A549 (cell line): Measurements from ENCODE around the gene TNNI2.

Source experiments
- CEBPB ChIP-seq, 2 experiments: fragments of >200 bp in 1 of 2; sonication (Bioruptor Twin) in 1 of 2; formaldehyde crosslinking in 1 of 2; IDR thresholded peaks; 2 replicates each; pipeline ENCODE4 v1.6.1; 2012 to 2016
- KDM1A ChIP-seq: fragments of 200-600 bp; sonication (generic); IDR thresholded peaks from 2 replicates; pipeline ENCODE4 v1.6.1; 2016; ENCODE audit warnings: low read depth, mild to moderate bottlenecking
- MAFK ChIP-seq: fragments of 450-650 bp; IDR thresholded peaks from 2 replicates; pipeline ENCODE4 v1.6.1; 2014; ENCODE audit not compliant: partially characterized antibody
- TF ChIP-seq, protein P1 (sequence below): fragments of >200 bp; sonication (Bioruptor Twin); formaldehyde crosslinking; IDR thresholded peaks from 3 replicates; pipeline ENCODE4 v1.5.1; 2016

DNA sequence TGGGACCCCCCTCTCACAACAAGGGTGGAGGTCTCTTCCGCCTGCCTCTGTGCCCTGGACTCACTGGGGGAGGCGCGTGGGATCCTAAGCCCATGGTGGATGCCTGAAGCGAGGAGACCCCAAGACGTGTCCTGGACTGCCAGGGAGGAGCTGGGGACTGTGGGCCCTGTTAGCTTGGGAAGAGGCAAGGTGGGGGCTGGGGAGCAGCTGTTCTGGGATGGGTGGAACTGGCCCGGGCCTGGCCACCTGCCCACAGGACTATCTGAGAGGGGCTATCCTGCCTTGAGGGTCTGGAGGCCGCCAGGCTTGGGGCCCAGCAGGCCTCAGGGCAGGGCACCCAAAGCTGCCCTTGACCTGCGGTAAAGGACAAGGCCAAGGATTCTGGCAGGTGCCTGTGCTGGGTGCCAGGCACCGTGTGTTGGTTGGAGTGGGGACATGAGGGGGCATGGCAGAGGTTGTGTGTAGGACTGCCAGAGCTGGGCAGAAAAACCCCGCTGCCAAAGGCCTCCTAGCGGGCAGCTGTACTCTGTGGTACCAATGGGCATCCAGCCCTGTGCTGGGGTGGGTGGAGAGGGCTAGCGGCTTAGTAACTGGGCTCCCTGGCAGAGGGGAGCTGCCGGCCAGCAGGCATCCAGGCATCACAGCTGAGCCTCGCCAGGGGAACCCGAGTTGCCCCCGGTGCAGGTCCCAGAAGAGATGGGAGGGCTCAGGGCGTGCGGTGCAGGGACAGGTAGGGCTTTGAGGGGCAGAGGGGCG, 14.8 kb downstream of the TNNI2 start:
- no peak for TF ChIP-seq KDM1A
- TF ChIP-seq, protein P1, sequence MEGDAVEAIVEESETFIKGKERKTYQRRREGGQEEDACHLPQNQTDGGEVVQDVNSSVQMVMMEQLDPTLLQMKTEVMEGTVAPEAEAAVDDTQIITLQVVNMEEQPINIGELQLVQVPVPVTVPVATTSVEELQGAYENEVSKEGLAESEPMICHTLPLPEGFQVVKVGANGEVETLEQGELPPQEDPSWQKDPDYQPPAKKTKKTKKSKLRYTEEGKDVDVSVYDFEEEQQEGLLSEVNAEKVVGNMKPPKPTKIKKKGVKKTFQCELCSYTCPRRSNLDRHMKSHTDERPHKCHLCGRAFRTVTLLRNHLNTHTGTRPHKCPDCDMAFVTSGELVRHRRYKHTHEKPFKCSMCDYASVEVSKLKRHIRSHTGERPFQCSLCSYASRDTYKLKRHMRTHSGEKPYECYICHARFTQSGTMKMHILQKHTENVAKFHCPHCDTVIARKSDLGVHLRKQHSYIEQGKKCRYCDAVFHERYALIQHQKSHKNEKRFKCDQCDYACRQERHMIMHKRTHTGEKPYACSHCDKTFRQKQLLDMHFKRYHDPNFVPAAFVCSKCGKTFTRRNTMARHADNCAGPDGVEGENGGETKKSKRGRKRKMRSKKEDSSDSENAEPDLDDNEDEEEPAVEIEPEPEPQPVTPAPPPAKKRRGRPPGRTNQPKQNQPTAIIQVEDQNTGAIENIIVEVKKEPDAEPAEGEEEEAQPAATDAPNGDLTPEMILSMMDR = no peak
- no peak for TF ChIP-seq MAFK
- no peak for TF ChIP-seq CEBPB (IDR thresholded peaks at IDR 0.05)
